22Rv1 (cell line): ENCODE measurements around the gene MROH7.

Experiments
- ZFX ChIP-seq: fragments of 450-650 bp; IDR thresholded peaks from 2 replicates; pipeline ENCODE4 v1.6.1; 2017; ENCODE audit warnings: antibody characterized with exemption, borderline replicate concordance
- TF ChIP-seq, protein P1 (sequence below): fragments of 450-650 bp; IDR thresholded peaks from 2 replicates; pipeline ENCODE4 v1.5.1; 2017; ENCODE audit warnings: mild to moderate bottlenecking

DNA sequence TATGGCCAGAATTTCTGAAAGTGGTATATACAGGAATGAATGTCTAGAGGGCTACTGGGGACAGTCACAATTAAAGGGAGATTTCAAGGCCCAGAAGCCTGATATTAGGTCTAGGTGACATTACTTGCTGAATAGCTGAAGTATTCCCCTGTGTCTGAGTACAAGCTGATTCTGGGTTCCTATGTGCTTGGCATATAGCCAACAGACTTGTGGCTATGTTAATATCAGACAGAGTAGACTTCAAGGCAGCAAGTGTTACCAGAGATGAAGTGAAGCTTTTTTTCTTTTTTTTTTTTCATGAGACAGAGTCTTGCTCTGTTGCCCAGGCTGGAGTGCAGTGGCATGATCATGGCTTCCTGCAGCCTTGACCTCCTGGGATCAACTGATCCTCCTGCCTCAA lies 82.4 kb downstream of the MROH7 start:
- TF ChIP-seq, protein P1, sequence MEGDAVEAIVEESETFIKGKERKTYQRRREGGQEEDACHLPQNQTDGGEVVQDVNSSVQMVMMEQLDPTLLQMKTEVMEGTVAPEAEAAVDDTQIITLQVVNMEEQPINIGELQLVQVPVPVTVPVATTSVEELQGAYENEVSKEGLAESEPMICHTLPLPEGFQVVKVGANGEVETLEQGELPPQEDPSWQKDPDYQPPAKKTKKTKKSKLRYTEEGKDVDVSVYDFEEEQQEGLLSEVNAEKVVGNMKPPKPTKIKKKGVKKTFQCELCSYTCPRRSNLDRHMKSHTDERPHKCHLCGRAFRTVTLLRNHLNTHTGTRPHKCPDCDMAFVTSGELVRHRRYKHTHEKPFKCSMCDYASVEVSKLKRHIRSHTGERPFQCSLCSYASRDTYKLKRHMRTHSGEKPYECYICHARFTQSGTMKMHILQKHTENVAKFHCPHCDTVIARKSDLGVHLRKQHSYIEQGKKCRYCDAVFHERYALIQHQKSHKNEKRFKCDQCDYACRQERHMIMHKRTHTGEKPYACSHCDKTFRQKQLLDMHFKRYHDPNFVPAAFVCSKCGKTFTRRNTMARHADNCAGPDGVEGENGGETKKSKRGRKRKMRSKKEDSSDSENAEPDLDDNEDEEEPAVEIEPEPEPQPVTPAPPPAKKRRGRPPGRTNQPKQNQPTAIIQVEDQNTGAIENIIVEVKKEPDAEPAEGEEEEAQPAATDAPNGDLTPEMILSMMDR, result no peak
- TF ChIP-seq ZFX, result no peak
